IPS-NIHi7 (cell line): ENCODE measurements around the gene CCDC117.

Experiments
- DNase-seq: peaks from one replicate; pipeline ENCODE4 v3.0.0; 2012; ENCODE audit warnings: mixed read lengths; ENCODE audit errors: extremely low spot score

CCDC117 gene

GRCh38 chr22:28769394-28770085, 3.0 kb upstream of the CCDC117 start:
- no peak for DNase-seq

- DNase-seq = no peak
These were observed 1.2 kb upstream of the CCDC117 start for GRCh38 chr22:28771195-28771791.

GRCh38 chr22:28773461-28773867, 969 bp downstream of the CCDC117 start:
- no peak for DNase-seq

DNA sequence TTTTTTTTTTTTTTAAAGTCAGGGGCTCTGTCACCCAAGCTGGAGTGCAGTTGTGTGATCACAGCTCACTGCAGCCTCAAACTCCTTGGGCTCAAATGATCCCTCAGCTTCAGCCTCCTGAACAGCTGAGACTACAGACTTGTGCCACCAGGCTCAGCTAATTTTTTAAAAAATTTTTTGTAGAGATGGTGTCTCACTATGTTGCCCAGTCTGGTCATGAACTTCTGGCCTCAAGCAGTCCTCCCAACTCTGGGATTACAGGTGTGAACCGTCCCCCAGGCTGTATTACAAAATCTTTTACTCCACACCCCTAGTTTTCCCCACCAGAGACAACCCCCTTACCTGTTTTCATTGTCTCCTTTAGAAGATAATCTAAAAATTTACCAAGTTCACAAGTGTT, 1.9 kb downstream of the CCDC117 start:
- no peak for DNase-seq

GRCh38 chr22:28779833-28780232, 7.3 kb downstream of the CCDC117 start:
- no peak for DNase-seq

GRCh38 chr22:28780296-28780695, 7.8 kb downstream of the CCDC117 start:
- no peak for DNase-seq

- no peak for DNase-seq
These were observed 11.5 kb downstream of the CCDC117 start for GRCh38 chr22:28783786-28784671.

DNA sequence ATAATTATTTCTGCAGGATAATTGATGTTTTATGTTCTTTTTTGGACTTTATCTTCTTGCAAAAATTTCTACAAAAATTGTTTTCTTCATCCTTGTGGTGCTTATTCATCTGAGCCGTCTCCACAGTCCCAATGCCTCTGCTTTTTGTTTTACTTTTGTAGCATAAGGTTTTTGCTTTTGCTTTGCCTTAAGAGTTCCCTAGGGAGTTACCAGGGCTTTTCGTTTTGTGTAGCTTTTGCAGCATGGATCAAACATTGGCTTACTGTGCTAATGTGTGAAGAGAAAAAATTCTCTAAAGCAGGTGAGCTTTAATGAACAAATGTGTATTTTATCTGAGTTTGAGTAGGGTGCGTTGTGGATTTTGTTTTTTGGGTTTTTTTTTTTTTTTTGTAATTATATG, 16.1 kb downstream of the CCDC117 start:
- DNase-seq = no peak

- DNase-seq = no peak
These were observed 18.6 kb downstream of the CCDC117 start for GRCh38 chr22:28791124-28791523.

DNA sequence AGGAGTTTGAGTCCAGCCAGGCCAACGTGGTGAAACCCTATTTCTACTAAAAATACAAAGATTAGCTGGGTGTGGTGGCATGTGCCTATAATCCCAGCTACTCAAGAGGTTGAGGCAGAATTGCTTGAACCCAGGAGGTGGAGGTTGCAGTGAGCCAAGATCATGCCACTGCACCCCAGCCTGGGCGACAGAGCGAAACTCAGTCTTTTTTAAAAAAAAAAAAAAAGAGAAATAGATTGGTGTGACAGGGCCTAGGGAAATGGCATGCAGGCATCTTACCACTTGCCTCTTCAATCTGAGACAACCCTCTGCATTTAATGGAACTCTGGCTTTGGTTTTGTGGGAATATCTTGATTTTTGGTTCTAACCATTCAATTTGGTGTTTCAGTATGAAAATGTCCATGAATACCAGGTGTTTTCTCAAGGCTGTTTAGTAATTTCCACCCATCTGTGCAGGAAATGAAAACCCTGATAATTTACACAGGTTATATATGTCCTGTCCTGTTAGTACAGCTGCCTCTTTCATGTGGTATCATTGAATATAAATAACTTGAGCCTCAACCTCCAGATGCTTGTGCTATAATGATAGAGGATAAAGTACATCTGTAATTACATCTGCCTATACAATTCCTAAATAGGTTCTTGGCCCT, 19.5 kb downstream of the CCDC117 start:
- no peak for DNase-seq

- DNase-seq = no peak
These were observed 20.2 kb downstream of the CCDC117 start for GRCh38 chr22:28792491-28793383.

GRCh38 chr22:28793976-28794584, 21.6 kb downstream of the CCDC117 start:
- no peak for DNase-seq

- DNase-seq = no peak
These were observed 22.7 kb downstream of the CCDC117 start for GRCh38 chr22:28795071-28795693.

- DNase-seq = no peak
These were observed 23.7 kb downstream of the CCDC117 start for GRCh38 chr22:28795932-28796856.

DNA sequence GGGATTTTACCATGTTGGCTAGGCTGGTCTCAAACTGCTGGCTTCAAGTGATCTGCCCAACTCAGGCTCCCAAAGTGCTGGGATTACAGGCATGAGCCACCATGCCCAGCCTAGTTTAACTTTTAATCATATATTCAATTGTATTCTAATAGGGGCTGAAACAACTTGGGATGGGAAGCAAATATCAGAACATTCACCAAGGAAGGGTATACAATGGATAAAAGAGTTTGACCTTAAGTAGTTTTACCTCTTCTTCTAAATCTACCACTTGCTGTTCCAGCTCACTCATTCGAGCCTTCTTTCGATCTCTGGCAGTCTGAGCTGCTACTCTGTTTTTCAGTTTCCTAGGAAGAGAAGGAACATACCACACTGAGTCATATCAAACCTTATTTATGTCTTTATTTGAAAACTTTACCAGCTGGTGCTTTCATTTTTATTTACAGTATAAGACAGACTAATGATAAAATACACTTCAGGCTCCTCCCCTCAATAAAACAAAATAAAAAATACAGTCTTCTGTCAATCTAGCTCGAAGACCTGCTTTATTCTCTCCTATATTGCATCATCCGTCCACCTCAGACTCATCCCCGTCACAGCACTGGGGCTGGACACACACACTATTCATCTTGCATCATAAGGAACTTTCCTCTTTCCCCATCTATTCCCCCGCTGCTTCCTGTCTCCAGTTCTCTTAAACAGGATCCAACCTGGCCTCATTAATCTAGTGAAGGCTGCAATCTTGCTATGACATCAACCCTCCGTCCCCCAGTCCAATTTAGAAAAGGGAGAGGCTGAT, 26.5 kb downstream of the CCDC117 start:
- no peak for DNase-seq

- peak; percentile 72 for DNase-seq
These were observed 27.3 kb downstream of the CCDC117 start for GRCh38 chr22:28799606-28800307.

- DNase-seq = peak; percentile 100
These were observed 28.0 kb downstream of the CCDC117 start, which contains the start of gene XBP1 for GRCh38 chr22:28800308-28801041. Gene XBP1 (minus strand): TSS chr22:28800569.
